ENCODE measurements around the gene HSD17B2. TPM values are rescaled to one million over a fixed set of nuclear protein-coding genes. Genes with fewer than 3 reads are reported as not detected.
A peak's percentile ranks its signal among the peaks of the same experiment; 100 is the strongest.

HSD17B2 gene
- total RNA-seq, 4 donors from 2014 or later = 2.7 to 10.6 (median 4.0) TPM

DNA sequence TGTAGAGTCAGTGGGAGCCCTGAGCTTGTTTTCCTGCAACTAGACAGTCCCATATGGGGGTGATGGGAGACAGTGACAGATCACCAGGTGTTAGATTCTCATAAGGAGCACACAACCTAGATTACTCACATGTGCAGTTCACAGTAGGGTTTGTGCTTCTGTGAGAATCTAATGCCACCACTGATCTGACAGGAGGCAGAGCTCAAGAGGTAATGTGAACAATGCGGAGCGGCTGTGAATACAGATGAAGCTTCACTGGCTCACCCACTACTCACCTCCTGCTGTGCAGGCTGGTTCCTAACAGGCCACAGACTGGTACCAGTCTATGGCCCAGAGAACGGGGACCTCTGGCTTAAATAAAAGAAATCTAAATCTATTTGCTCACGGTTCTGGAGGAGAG is 10.2 kb upstream of the HSD17B2 start:
- WGBS = 100% methylated on average over 4 of the region's 4 CpGs
- H3K4me3 ChIP-seq = no peak overlapping the region
- no peak for TF ChIP-seq EP300 (IDR thresholded peaks at IDR 0.05)
- TF ChIP-seq POLR2A (IDR thresholded peaks at IDR 0.05) = no peak
- no peak for TF ChIP-seq POLR2AphosphoS5 (IDR thresholded peaks at IDR 0.05)
- TF ChIP-seq, protein P1, sequence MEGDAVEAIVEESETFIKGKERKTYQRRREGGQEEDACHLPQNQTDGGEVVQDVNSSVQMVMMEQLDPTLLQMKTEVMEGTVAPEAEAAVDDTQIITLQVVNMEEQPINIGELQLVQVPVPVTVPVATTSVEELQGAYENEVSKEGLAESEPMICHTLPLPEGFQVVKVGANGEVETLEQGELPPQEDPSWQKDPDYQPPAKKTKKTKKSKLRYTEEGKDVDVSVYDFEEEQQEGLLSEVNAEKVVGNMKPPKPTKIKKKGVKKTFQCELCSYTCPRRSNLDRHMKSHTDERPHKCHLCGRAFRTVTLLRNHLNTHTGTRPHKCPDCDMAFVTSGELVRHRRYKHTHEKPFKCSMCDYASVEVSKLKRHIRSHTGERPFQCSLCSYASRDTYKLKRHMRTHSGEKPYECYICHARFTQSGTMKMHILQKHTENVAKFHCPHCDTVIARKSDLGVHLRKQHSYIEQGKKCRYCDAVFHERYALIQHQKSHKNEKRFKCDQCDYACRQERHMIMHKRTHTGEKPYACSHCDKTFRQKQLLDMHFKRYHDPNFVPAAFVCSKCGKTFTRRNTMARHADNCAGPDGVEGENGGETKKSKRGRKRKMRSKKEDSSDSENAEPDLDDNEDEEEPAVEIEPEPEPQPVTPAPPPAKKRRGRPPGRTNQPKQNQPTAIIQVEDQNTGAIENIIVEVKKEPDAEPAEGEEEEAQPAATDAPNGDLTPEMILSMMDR (IDR thresholded peaks at IDR 0.05) = no peak
- H3K4me1 ChIP-seq = peaks cover 6% of the 10 kb centered on the region
- DNase-seq (ENCODE audit: low spot score in 2 of 2) = no peak
- H3K9me3 ChIP-seq = no peaks in the 10 kb centered on the region
- peaks cover 3% of the 10 kb centered on the region for H3K27me3 ChIP-seq
- no peak overlapping the region for H3K27ac ChIP-seq
- H3K36me3 ChIP-seq = no peaks in the 10 kb centered on the region

DNA sequence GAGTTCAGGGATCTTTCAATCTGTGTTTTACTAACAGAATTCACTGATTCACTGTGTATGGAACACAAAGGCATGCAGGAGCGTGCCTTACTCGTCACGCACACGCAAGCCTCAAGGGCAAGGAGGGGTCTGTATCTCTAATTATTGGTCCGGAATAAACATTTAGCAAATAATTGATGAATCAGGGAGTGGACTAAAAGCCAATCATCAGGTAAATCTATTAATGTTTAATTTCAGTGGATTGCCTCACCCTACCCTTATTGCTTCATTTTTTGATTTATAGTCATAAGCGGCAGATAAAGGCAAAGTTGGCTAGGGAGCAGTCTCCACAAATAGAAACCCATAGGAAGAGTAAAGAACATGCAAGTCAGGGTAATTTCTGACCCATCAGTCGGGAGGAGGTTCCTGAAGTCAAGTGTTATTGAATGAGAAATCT is 7.4 kb upstream of the HSD17B2 start:
- no peak for DNase-seq (ENCODE audit: low spot score in 2 of 2)
- TF ChIP-seq, protein P1 (IDR thresholded peaks at IDR 0.05) = no peak
- TF ChIP-seq POLR2A (IDR thresholded peaks at IDR 0.05) (no peak), EP300 (IDR thresholded peaks at IDR 0.05) (no peak), POLR2AphosphoS5 (IDR thresholded peaks at IDR 0.05) (no peak)
- WGBS = 56% methylated on average over 7 of the region's 7 CpGs
- Histone ChIP-seq H3K27ac (peak overlapping the region; percentile 62), H3K4me1 (peaks cover 13% of the 10 kb centered on the region), H3K9me3 (no peaks in the 10 kb centered on the region), H3K36me3 (no peaks in the 10 kb centered on the region), H3K27me3 (peaks cover 3% of the 10 kb centered on the region), H3K4me3 (no peak overlapping the region)

DNA sequence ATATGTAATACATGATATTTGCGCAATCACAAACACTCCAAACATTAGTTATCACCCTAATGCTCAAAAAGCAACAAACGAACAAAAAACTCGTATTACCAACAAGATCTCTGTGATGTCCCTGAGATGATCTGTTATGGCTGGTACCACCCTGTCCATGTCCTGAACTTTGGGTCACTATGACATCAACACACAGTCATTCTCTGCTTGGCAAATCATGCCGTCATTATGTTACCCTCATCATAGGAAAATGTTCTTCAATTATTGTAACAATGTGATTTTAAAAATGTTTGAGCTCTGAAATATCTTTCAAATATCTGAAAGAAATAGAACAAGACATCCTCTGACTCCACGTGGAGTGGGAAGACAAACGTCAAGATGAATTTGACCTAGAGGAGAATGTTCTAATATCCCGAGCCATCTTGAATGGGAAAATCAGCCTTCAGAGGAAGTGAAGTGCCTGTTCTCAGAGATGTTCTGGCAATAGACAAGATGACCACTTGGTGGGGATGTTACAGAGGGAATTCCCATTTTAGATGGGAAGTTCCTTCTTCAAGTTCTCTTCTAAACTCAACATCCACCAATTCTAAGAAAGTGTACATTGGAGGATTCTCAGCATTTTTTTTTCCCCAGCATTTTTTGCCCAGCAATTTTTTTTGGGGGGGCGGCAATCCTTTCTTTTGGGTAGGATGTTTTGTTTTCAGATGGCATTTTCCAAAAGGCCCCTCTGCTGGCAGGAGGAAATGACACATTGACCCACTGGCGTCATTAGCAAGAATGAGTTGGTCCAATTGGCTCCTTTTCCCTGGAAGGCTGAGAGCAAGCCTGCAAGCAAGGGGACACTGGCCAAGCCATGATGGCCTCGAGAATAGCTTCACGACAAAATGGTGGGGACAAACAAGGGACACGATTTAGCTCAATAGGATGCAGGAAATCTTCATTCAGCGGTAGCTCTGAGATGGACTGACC is 3.7 kb upstream of the HSD17B2 start:
- no peaks in the 10 kb centered on the region for H3K9me3 ChIP-seq
- H3K4me3 ChIP-seq = no peak overlapping the region
- no peak for DNase-seq (ENCODE audit: low spot score in 2 of 2)
- TF ChIP-seq POLR2AphosphoS5 (IDR thresholded peaks at IDR 0.05) = no peak
- TF ChIP-seq, protein P1 (IDR thresholded peaks at IDR 0.05) = peak in 1 of 2 donors; percentile 40
- H3K27ac ChIP-seq = no peak overlapping the region
- H3K36me3 ChIP-seq = no peaks in the 10 kb centered on the region
- H3K27me3 ChIP-seq = no peaks in the 10 kb centered on the region
- H3K4me1 ChIP-seq = peaks cover 20% of the 10 kb centered on the region
- 63% methylated on average over 13 of the region's 13 CpGs for WGBS

DNA sequence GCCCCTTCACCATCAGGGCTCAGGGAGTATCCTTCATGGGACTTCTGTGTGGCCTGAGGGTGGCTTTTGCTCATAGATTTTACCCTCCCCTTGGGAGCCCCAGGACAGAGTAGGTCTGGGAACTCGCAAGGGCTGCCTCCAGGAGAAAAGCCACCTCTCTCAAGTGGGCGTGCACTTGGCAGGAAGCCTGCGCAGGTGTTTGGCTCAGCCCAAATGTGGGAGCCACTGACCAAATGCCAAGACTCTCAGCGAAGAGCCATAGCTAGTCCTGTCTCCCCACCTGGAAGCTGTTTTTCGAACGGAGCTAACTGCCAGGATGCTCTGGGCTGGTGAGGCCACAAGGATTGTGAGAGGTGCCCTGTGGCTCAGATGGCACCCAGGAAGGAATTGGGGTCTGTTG is 2.0 kb upstream of the HSD17B2 start:
- Histone ChIP-seq H3K36me3 (no peaks in the 10 kb centered on the region), H3K4me3 (no peak overlapping the region), H3K9me3 (no peaks in the 10 kb centered on the region), H3K27ac (no peak overlapping the region), H3K27me3 (no peaks in the 10 kb centered on the region), H3K4me1 (peaks cover 16% of the 10 kb centered on the region)
- 64% methylated on average over 6 of the region's 6 CpGs for WGBS
- TF ChIP-seq POLR2A (IDR thresholded peaks at IDR 0.05) (no peak), EP300 (IDR thresholded peaks at IDR 0.05) (no peak), POLR2AphosphoS5 (IDR thresholded peaks at IDR 0.05) (no peak)
- TF ChIP-seq, protein P1 (IDR thresholded peaks at IDR 0.05) = no peak
- DNase-seq (ENCODE audit: low spot score in 2 of 2) = no peak

DNA sequence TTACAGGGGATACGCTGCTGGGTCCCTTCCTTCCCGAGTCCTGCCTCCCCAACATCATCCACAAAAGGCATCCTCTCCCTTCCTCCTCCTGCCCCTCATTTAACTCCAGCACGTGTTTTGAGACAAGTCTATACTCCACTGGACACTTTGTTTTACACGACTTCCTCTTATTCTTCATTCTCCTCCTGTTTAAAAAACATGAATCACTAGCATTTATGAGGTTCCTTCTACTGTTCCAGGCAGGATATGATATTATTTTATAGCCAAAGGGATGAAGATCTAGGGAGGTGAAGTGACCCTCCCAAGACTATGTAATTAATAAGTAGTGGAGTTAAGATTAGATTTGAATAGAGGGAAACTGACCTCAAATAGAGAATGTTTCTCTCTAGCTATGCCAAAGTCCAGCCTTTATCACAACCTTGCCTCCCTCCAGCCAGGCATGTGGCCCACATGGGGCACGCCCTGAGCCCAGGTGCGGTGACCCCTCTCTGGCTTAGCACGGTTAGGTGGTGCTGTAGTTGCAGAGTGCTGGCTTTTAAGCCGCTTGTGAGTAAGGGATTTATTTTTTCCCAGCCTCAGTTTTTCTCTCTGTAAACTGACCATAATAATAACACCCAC is 1.3 kb upstream of the HSD17B2 start:
- no peak overlapping the region for H3K4me3 ChIP-seq
- no peaks in the 10 kb centered on the region for H3K9me3 ChIP-seq
- no peaks in the 10 kb centered on the region for H3K27me3 ChIP-seq
- DNase-seq (ENCODE audit: low spot score in 2 of 2) = no peak
- no peak overlapping the region for H3K27ac ChIP-seq
- TF ChIP-seq POLR2AphosphoS5 (IDR thresholded peaks at IDR 0.05) (no peak), EP300 (IDR thresholded peaks at IDR 0.05) (no peak), POLR2A (IDR thresholded peaks at IDR 0.05) (no peak)
- TF ChIP-seq, protein P1 (IDR thresholded peaks at IDR 0.05) = no peak
- H3K36me3 ChIP-seq = no peaks in the 10 kb centered on the region
- WGBS = 73% methylated on average over 8 of the region's 8 CpGs
- peaks cover 14% of the 10 kb centered on the region for H3K4me1 ChIP-seq

Measured in suprapubic skin (tissue), 4 donors.